Measurements from ENCODE around the gene NUBP1.
"Not testable (repeated sequence)": the region's sequence is repeated elsewhere in the genome, so short reads cannot be mapped to it uniquely, and the experiment has no call there.

NUBP1 gene

DNA sequence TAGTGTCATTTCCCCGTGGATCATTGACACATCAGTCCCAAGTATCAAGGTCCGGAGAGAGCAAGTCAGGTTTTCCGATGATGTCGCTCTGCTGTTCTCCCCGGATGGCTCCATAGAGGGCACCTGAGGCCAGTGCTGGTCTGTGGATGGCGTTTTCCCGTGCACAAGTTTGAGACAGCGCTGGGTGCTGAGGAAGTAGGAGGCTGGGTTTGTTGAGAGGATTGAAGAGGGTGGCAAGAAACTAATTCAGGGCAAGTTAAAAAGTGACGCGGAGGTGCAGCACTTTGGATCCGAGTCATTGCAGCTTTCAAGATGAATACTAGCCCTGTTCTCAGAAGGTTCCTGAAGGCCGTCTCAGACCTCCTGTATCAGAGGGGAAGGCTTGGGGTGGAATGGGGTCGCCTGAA is 7.7 kb downstream of the NUBP1 start:
- no peak for DNase-seq (ENCODE audit: low read depth)

DNA sequence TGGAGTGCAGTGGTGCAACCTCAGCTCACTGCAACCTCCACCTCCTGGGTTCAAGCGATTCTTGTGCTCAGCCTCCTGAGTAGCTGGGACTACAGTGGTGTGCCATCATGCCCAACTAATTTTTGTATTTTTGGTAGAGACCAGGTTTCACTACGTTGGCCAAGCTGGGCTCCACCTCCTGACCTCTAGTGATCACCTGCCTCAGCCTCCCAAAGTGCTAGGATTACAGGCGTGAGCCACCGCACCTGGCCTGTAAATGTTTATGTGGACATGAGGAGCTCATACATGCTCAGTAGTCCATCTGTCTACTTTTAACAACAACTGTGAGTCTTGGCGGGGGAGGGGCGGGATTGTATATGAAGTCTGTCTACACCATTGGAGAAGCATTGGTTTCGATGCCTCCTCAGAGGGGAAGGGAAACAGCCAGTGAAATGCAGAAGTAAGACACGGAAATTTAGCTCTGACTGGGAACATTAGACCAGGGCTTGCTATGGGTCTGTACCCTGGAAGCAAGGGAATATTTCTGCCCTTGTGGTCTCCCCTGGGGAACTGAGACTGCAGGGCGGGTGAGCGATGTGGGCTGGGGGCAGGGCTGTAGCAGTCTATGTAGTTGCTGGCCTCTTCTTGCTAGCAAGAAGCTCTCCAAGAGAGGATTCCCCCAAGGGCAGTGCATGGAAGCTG is 9.3 kb downstream of the NUBP1 start:
- DNase-seq (ENCODE audit: low read depth): no peak

DNA sequence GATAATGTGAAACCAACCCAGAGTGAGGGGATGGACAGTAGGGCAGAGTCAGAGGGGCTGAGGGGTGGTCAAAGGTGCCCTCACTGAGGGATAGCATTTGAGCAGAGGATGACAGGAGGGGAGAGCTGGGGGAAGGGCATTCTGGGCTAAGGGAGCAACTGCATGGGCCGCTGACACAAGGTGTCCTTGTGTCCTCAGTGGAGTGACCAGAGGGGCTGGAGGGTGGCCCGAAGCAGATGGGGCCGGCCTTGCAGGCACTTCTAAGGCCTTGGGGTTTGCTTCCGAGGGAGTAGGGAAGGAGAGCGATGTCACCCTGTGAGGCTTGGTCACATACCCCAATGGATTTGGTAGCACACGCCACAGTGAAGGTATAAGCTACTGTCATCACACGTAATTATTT is 10.0 kb downstream of the NUBP1 start:
- no peak for DNase-seq (ENCODE audit: low read depth)

DNA sequence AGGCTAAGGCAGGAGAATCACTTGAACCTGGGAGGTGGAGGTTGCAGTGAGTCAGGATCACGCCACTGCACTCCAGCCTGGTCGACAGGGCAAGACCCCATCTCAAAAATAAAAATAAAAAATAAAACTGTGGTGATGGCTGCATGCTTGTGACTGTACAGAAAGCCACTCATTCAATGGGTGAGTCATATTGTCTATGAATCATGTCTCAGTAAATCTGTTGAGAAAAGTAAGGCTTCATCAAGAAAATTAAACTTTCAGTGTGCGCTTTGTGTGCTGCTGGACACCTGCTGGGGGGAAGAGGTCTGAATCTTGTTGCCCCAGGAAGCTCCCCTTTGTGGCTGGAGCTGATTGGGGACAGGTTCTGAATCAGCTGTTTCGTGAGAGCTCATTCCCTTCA is 11.3 kb downstream of the NUBP1 start:
- no peak for DNase-seq (ENCODE audit: low read depth)

DNA sequence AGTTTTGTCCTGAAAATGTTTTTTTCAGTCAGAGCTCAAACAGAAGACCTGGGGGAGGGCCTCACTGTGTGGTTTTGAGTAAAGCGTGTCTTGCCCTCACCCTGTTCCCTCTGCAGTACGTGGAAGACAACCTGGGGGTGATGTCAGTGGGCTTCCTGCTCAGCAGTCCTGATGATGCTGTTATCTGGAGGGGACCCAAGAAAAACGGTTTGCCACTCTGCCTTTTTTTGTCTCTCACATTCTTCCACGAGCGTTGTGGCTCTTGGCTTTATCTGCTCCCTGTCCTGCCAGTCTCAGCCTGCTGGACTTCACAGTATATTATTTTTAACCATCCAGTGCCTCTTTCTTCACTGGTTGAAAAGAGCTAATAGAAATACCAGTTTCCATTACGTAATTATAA is 12.9 kb downstream of the NUBP1 start:
- no peak for DNase-seq (ENCODE audit: low read depth)

DNA sequence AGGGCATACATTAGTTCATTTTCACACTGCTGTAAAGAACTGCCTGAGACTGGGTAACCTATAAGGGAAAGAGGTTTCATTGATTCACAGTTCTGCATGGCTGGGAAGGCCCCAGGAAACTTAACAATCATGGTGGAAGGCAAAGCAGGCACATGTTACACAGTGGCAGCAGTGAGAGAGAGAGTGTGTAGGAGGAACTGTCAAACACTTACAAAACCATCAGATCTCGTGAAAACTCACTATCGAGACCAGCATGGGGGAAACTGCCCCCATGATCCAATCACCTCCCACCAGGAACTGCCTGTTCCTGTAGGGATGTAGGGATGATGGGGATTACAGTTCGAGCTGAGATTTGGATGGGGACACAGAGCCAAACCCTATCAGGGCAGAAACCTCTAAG is 17.2 kb downstream of the NUBP1 start:
- no peak for DNase-seq (ENCODE audit: low read depth)

DNA sequence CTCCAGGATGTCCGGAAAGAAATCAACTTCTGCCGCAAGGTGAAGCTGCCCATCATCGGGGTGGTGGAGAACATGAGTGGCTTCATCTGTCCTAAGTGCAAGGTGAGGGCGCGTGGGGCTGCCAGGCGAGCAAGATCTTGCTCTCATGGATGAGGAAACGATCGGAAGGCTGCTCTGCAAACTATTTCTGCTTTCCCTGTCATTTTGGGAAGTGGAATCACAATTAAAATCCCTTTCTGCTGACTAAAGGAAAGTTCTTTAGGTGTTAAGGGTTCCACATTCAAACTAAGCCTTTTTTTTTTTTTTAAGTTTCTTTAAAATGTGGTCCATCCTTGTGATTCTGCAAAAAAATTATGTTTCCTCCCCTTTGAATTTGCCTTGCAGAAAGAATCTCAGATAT is 17.7 kb downstream of the NUBP1 start:
- DNase-seq (ENCODE audit: low read depth): no peak

DNA sequence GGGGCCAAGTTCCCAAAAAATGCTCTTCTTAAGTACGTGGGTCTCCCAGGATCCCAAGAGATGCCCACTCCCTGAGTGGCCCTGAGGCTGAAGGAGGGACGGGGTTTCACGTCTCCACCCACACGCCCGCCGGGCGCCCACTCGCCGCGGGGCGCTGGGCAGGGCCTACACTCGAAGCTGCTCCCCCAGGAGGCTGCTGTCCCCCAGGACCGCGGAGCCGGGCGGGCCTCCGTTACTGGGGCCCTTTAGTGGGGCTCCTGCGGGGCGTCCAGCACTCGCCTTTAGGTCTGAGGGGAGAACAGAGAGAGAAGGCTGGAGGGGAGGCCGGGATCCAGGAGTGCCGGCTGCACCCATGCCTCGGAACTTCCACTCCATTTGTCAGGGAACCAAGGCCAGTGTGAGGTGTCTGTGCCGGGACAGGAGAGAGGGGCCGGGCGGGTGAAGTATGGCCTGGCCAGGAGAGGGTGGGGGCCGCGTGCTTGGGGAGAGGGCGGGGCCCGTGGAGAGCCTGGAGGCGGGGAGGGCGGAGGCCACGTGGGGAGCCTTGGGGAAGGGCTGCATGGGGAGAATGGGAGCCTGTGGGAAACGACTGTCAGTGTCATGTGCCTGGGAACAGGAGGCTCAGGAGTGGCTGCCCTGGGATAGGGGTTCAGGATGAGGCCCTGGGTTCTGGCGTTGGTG is 18.8 kb downstream of the NUBP1 start:
- DNase-seq (ENCODE audit: low read depth): no peak

DNA sequence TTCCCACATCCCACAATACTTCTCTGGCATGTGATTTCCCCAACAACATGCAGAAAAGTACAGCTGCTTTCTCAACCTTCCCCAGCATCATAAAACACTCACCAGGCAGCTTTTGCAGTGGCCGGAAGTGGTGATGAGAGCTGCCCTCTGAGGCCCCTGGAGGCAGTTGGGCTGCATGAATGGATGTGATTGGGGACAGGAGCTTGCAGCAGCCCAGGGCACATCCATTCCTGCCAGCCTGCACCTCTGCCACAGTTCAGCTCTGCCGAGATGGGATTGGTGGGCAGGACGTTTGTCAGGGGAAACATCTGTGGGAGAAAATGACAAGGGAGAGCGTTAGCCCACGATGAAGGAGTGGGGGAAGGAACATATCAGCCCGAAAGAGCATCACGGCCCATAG is 19.8 kb downstream of the NUBP1 start:
- no peak for DNase-seq (ENCODE audit: low read depth)

DNA sequence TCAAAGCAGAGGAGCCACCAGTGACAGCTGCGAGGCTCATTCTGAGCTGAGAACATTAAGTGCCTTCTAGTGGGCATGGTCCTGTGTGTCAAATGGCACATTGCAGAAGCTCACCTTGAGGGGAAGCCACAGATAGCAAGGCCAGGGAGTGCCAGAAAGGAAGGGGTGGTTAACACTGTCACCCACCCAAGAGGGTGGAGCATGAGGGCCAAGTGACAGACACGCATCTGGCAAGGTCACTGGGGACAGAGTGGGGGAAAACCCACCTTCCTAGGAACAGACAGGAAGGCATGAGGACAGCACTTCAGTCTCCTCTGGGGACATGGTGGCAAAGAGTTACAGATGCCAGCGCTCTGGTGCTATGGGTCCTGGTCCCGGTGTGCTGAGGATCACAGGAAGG is 22.1 kb downstream of the NUBP1 start:
- no peak for DNase-seq (ENCODE audit: low read depth)

DNA sequence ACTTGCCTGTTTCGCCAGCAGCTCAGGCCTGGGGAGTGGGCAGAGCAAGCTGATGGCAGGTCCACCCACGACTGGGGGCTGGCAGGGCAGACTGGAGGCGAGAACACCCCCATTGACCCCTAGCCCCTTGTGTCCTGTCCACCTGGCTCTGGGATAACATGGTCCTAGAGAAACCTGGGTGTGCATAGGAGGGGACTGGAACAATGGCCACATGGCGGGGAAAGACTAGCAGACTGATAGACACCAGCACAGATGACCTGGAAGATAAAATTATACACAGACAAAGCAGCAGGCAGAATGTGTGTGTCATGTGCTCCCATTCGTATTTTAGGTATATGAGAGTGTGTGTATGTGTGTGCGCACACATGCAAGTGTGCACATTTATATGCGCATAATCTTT is 23.5 kb downstream of the NUBP1 start:
- no peak for DNase-seq (ENCODE audit: low read depth)

DNA sequence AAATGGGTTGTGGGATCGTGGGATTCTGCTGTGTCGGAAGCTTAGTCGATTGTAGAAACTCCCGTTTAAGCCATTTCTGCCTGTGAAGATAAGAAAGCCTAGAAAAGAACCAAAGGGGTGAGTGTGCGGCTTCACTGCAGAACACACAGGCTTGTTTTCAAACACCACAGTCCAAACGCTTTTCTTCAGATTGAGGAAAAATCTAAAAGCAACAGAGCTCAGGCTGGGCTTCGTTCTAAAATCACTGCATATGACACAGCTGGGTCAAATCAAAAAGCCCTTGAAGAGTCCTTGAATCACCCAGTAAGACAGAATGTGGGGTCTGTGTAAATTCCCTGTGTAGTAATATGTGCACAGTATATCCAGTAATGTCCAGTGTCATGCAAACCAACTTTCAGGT is 25.7 kb downstream of the NUBP1 start:
- DNase-seq (ENCODE audit: low read depth): no peak

DNA sequence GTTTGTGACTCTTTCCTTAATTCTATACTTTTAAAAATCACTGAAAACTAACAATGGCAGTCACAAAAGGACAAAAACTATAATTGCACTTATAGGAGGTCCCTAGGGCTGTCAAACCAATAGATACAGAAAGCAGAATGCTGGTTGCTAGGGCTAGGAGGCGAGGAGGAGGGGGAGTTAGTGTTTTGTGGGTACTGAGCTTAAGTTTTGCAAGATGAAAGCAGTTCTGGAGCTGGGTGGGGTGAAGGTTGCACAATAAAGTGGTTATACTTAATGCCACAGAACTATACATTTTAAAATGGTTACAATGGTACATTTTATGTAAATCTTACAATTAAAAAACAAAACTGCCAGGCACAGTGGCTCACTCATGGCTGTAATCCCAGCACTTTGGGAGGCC is 27.3 kb downstream of the NUBP1 start:
- DNase-seq (ENCODE audit: low read depth): peak; percentile 16

DNA sequence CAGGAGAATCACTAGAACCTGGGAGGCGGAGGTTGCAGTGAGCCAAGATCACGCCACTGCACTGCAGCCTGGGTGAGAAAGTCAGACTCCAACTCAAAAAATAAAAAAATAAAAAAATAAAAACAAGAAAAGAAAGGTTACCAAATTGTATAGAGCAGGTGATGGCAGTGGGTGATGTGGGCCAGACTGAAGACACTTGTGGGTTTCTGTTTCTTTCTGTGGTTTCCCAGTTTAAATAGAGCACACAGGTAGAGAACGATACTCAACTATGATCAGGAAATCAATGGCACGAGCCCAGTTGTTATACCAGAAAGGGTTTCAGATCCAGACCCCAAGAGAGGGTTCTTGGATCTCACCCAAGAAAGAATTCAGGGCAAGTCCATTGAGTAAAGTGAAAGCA is 32.6 kb downstream of the NUBP1 start:
- DNase-seq (ENCODE audit: low read depth): no peak

DNA sequence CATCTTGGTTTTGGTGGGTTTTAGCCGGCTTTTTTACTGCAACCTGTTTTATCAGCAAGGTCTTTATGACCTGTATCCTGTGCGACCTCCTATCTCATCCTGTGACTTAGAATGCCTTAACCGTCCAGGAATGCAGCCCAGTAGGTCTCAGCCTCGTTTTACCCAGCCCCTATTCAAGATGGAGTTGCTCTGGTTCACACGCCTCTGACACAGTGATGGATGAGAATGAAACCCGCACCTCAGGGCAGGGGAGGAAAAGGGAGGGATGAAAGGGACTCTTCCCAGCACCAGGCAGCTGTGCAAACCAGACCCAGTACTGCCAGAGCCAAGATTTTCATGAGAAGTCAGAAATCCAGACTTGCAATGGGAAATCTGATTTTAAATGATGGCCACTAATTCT is 33.3 kb downstream of the NUBP1 start:
- not testable (repeated sequence) for DNase-seq (ENCODE audit: low read depth)

DNA sequence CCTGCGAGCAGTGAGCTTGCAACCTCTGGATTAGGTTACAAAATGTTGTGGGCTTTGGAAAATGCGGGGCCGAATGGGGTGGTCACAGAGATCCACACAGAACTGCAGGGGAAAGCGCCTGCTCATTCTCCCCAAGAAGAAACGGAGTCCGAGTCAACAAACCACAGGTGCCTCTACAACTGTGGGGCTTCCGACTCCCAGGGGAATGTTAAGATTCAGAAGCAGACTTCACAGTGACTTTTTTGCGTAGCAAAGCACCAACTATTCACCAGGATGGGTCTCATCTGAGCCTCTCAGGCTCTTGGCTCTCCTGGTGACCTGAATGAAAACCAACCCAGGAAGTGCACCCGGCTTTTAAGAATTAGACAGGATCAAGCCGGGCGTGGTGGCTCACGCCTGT is 33.7 kb downstream of the NUBP1 start:
- no peak for DNase-seq (ENCODE audit: low read depth)

DNA sequence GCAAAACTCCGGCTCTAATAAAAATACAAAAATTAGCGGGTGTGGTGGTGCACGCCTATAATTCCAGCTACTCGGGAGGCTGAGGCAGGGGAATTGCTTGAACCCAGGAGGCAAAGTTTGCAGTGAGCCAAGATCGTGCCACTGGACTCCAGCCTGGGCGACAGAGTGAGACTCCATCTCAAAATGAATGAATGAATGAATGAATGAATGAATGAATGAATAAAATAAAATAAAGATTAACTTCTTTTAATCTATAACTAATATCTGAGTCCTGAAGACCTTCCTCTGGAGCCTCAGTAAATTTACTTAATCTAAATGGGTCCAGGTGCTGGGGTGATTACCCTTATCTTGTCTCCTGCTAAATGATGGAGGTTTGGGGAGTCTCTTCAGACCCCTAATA is 36.3 kb downstream of the NUBP1 start:
- not testable (repeated sequence) for DNase-seq (ENCODE audit: low read depth)

DNA sequence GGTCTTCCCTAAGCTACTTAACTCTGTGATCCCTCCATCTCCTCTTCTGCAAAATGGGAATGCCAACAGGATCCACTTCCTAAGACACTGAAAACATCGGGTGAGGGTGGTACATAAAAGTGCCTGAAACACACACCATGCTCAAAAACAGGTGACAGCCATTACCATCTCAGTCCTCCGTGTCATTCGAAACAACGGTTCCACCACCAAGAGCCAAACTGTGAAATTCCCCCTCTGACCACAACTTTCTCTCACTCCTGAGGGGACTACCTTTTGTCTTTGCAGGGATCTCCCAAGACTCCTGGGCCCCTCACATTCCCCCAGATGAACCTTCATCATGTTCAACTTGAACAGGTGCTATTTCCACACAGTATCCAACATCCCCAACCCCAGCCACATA is 37.0 kb downstream of the NUBP1 start:
- DNase-seq (ENCODE audit: low read depth): no peak

DNA sequence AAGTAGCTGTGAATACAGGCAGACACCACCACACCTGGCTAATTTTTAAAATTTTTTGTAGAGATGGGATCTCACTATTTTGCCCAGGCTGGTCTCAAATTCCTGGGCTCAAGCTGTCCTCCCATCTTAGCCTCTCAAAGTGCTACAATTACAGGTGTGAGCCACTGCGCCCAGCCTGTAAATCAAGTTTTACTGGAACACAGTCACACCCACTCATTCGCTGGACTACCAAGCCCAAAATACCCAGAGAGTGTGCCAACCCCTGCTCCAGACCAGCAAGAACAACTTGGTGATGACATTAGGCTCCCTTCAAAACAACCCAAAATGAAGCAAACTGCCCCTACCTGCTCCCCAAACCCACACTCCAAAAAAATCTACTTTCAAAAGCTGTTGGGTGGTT is 39.0 kb downstream of the NUBP1 start:
- no peak for DNase-seq (ENCODE audit: low read depth)

DNA sequence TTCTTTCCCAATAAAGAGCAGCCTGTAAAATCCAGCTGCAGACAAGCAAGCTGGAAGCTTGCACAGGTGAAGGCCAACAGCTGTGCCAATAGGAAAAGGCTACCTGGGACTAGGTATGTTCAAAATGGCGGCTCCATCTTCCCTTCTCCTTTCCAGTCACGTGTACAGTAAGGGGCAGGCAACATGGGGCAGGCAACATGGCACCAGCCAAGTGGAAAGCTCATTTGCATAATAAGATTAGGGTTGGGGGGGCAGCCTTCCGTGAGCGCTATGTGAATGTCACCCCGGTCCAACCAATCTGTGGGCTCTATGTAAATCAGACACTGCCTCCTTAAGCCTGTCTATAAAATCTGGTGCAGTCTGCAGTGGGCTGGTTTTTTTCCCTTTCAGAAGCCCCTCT is 43.7 kb downstream of the NUBP1 start:
- DNase-seq (ENCODE audit: low read depth): no peak

DNA sequence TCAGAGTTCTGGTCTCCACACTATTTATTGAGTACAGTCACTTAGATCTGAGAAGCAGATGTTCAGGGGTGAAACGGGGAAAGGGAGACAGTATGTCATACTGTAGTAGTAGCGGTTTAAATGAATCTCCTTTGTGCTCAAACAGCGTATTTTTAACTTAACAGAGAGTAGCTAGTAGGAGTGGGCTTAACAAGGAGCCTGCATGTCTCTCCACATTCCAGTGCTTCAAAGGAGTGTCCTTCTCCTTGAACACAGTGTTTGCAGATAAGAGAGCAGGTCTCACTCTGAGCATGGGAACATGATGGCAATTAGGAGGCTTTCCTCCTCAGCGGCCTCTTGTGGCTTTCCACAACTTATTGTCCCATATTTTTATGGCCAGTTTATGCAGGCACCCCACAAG is 45.0 kb downstream of the NUBP1 start:
- DNase-seq (ENCODE audit: low read depth): not testable (repeated sequence)

DNA sequence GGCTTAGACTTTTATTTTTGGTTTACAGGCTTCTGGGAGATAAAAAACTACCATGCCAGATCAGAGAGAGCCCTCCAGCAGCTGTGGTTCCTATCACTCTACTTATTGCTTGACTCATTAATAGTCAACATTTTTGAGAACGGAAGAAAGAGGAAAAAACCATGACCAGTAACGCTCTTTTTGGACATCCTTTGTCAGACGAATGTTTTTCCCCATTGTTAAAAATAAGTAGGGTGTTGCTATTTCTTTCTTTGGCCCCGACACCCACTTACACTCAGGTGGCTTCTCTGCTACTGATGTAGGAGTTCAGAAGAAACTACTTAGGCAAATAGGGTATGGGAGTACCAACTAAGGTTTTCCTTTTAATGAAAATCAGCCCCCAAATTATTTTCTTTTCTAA is 47.4 kb downstream of the NUBP1 start:
- no peak for DNase-seq (ENCODE audit: low read depth)

DNA sequence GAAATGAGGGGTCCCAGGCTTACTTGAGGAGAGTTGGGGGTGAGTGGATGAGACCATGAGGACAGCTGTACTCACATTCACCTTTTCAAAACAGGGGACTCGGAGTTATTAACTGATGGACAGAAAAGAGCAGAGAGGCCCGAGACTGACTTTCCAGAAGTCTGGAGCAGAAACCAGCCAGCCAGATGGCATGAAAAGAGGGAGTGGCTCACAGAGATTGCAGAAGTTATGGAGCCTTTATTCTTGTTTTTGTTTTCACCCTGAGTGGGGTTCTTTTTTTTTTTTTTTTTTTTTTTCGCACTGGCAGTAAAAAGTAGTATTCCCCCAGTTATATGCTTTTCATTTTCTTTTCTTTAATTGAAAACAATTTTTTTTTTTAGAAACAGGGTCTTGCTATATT is 56.1 kb downstream of the NUBP1 start:
- DNase-seq (ENCODE audit: low read depth): no peak

DNA sequence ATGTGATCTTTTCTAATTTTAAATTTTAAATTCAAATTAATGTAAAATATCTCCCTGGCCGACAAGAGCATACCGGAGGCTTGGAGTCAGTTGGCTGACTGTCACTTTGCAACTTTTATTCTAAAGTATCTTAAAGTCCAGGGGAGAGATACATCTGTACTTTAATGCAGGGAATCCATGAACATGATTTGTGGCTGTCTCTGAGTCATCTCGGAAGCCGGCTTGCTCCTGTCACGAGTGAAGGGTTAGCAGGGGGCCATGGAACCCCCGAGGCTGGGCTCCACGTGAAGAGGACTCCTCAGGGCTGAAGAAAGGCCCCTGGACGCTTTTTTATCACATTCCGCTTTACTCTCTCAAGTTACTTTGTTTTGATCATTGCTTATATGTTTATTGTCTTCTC is 61.7 kb downstream of the NUBP1 start:
- no peak for DNase-seq (ENCODE audit: low read depth)

Data from fibroblast of gingiva (primary cell).